Activated CD8-positive, alpha-beta memory T cell treated with anti-CD3 and anti-CD28 coated beads, Interleukin-2, amount 50 U/mL, for 24 hours (primary cell): ENCODE results near the gene ZFHX3.

Experiments
- DNase-seq: peaks from one replicate; pipeline ENCODE4 v3.0.0-alpha.2; 2020; ENCODE audit errors: extremely low read depth

The ZFHX3 gene

DNA sequence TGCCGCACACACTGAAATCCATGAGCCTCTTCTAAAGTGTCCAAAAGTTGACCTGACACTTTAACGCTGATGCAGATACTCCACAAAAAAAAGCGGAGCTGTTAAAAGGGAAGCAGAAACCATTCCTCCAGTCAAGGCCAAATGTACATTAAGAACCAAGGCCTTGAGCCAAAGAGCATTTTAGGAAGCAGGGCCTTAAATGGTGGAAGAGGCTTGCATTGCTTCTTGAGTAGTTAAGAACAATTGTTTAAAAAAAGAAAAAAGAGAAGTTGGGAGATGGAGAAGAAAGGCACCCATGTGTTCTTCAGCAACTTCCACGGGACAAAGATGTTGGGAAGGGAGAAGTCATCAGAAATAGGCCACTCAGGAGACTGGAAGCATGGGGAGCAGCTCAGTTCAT, 6.3 kb downstream of the ZFHX3 start:
- no peak for DNase-seq

DNA sequence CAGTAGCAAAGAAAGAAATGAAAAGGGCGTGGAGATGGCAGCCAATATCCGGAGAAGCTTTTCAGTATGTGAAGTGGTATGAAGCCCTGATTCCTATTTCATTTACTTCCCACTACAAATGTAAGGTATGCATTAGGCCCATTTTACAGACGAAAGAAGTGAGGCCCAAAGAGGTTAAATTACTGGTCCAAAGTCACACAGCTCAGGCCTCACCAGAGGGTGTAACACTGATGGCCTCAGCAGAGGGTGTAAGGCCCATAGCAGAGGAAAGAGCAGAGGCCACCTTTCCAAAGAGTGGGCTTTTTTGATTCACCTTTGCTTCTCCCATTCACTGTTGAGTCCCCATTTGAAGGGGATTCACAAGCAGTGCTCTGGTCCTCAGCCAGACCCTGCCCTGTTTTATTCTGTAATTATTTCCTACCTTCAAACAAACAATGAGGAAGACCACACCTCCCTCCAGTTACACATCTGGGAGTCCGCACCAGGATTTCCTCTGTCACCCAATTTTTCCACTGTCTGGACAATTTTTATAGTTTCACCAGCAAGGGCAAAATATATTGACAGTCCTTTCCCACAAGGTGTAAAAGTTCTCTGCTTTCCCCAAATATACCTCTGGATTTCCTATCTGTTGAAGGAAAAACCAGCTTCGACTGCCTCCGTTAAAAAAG, 7.1 kb downstream of the ZFHX3 start:
- no peak for DNase-seq

DNA sequence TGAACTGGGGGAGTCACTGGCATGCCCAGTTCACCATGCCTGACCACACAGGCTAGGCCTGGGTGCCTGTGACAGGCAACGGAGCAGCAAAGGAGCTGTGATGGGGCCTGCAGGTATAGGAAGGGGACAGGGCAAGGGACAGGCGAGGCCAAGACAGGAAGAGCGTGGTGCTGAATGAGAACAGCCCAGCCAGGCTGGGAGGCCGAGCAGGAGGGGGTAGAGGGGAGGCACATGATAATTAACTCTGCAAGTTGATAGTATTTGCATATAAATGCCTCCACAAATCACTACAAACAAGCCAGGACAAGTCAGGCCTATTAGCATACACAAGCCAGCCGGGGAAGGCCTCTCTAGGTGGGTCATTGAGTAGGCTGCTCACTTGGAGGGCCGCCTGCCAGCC, 7.8 kb downstream of the ZFHX3 start:
- no peak for DNase-seq

DNA sequence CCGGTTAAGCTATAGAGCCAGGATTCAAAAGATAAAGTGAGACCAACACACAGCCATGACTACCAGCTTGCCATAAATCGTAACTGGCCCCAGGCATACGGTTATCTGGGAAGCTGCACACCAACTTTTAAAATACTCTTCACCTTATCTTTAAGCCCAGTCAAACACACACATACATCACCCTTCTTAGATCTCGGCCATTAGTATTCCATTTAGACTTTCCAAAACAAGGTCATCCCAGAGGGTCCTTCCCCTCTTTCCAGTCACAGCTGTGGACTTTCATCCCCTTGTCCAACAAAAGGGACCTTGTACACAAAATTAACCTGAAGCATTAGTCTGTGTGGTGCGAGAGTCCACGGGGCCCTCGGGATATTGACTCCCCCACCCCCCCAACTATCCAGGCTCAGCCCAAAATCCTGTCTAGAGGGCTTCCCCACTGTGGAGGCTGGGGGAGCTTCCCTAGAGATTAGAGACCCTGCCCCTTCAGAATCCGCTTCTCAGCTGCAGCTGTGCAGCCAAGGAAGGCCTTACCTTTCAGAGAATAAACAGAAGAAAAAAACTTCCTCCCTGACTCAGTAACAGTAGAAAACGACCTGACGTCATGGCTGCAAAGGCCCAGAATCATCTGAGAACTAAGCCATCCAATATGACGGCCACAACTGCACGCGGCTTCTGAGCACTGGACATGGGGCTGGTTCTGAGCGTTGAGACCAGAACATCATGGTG, 9.9 kb downstream of the ZFHX3 start:
- no peak for DNase-seq

DNA sequence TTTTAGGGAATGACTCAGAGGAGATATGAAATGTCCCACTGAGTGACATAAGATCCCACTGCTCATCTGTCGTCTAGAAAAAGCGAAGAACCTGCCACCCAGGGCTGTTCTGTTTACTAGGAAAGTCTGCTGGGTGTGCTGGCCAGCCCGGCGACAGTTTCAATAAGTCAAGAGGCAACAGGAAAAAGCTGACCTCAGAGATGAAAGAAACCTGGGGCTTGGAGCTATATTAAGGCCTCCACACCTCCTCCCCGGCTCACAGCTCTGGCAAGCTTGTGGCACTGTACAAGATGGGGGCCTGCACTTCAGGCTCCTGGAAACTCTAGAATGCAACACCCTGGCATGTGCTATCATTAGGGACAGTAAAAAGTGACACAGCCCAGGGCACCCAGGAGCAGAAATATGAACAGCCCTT, 10.6 kb downstream of the ZFHX3 start:
- no peak for DNase-seq

DNA sequence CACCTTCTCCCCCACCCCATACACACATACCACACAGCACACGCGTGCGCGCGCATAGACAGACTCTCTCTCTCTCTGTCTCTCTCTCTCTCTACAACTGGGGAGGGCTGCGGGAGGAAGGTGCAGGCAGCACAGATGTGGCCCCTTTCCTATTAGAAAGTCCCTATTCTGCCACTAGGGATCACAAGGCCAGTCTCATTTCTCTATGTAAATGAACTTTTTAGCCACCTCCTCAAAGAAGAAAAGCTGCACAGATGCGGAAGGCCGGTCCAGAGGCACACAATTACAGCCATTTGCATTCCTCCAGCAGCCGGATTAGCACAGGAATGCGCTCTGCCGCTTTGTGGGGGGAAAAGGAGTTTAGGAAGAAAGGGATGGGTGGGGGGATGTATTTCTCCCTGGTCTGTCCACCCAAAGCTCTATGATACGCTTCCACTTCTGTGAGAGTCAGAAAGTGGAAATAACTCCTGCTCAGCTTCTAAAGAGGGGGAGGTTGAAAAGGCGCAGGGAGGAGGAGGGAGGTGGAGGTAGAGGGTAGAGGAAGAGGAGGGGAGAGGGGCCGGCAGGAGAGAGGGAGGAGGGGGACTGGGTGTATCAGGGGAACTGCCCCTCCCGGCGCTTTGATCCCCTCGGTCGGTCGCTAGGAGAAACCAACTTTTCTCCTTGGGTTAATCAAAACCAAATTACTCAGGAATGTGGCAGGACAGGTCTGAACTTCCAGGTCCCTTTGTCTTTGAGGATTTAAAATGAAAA, 11.7 kb downstream of the ZFHX3 start:
- no peak for DNase-seq

- no peak for DNase-seq
Measured at GRCh38 chr16:73034374-73034773, 13.6 kb downstream of the ZFHX3 start.

DNA sequence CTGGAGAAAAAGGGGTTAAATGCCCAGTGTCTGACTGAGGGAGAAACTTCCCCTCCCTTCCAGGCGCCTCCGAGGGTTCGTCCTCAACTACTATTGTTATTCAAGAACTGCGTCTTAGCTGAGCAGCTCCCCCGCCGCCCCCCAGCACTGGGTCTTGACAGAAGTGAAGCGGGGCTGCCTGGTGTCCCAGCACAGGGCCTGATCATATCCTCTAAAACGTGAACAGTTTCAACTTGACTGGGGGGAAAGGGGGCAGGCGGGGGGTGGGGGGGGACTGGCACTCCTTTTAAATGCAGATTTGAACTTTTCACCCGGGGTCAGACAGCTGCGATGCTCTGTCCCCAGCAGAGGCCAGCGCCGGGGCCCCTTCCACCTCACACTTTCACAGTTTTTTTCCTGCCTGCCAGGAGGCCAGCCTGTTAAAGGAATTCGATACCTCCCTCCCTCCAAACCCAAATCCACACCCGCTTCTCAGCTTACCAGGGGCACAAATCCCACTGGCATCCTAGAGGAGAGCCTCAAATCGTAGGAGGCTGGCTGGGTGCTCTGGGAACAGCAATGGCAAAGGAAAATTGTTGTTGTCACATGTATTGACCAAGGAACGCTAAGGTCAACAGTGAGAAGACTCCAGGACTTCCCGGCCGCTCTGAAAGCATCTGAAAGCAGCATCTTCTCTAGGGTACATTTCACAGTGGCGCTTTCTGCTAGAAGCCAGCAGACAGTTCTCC, 14.5 kb downstream of the ZFHX3 start:
- no peak for DNase-seq

DNA sequence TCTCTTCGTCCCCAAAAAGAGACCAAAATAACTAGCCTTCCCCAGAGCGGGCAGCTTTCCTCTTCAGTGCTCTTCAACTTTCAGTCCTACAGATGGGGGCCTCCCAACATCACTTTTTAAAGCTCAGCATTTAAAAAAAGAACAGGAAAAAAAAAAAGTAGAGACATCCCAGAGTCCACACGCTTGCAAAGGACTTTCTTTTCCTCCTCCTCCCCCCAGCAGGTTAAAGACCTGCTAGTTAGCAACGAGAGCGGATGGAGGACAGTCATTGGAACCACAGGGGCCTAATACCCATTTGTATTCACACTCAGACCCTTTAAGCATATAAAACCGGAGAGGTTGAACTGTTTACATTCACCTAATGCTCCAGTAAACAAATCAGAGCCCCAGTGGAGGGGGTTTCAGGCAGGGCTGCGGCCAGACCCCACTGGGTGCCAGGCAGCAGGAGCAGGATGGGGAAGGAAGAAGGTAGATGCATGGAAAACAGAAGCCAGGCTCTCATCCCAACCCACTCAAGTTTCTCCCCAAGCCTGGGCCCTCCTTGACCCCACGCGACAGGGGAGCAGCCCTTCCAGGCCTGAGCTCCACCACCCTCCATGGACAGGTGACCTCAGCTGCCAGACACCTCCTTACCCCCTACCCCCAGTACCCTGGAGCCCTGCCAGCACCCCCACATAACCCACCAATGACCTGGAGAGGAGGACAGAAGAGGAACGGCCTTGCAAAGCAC, 15.2 kb downstream of the ZFHX3 start:
- no peak for DNase-seq

DNA sequence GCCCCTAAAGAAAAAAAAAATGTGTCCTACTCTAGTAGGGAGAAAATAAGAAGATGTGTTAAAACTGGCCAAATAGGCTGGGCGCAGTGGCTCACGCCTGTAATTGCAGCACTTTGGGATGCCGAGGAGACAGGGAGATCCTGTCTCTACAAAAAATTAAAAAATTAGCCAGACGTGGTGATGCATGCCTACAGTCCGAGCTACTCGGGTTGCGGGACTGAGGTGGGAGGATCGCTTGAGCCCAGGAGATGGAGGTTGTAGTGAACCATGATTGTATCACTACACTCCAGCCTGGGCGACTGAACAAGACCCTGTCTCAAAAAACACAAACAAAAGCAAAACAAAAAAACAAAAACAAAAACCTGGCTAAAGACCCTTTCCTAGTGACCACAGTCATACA, 15.9 kb downstream of the ZFHX3 start:
- no peak for DNase-seq

GRCh38 chr16:73031155-73031866, 16.6 kb downstream of the ZFHX3 start:
- no peak for DNase-seq

- no peak for DNase-seq
Measured at GRCh38 chr16:73028721-73029361, 19.1 kb downstream of the ZFHX3 start.

DNA sequence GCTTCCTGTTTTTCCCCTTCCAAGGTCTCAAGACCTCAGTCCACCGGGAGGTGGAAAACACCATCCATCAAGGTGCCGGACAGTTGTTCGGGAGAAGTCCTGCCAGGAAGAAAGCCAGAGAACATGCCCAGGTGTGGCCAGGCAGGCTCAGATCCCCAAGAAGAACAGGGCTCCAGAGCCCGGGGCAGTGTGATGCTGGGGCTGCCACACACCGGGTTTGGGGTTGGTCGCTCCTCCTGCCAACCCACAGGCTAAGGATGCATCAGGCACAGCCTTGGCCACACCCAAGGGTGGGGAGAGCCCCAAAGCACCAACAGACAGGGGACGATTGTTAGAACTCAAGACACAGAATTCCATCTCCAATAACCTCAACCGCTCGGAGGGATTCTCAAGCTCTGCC, 19.7 kb downstream of the ZFHX3 start:
- DNase-seq = no peak

GRCh38 chr16:73027685-73028111, 20.2 kb downstream of the ZFHX3 start:
- DNase-seq = no peak

GRCh38 chr16:73026754-73027684, 20.9 kb downstream of the ZFHX3 start:
- no peak for DNase-seq

GRCh38 chr16:73025856-73026210, 22.1 kb downstream of the ZFHX3 start:
- DNase-seq = no peak

DNA sequence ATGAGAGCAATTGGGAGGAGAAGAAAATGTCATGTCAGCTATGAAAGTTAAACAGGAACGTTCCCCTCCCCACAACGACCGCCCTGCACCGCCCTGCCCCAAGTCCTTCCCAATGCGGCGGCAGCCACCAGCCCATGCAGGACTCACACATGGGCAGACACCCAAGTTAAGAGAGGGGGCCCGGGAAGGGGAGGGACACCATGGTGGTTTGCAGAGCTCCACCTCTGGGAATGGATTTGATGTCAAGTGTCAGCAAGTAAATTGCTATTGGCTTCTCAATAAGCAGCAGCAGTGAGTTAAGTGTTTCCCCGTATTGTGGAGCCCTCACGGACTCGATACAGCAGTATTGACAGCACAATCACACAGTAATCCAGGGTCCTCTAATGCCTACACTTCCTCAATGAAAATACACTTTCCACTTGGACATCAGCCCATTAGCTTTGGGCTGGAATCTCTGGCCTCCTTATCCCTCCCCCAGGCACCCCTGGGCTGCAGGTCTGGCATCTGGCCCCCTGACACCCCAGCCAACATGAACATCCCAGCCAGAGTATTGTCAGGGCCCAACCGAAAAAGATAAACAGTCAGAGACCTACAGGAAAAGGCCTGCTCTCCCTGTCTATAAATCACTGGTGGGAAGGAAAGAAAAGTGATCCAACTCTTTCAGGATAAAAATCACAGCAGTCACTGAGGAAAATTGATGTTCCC, 22.6 kb downstream of the ZFHX3 start:
- DNase-seq = no peak

DNA sequence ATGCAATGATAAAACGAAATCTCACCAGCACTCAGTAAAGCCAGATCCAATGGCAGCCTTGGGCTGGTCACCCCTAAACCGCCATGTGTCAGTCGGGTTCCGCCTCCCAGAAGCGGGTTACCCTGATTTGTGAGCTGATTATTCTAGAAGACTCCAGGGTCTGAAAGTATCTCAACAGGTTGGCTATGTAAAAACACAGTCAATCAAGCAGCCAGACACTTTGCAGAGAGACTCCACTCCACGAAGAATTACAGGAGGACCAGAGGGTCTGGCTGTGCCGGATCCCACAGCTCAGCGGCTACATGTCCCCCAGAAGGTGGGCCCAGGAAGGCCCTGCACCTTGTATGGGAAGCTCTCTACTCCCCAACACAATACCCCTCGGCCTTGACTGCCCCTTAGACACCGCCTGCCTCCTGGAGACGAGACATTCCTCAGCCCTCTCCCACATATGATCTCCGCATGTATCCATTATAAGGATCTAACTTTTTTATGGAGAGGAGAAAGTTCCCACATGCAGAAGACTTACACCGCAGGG, 23.3 kb downstream of the ZFHX3 start:
- no peak for DNase-seq
